H1 (cell line): Measurements from ENCODE around the gene ZNF879. TPM values are rescaled to one million over a fixed set of nuclear protein-coding genes. Genes with fewer than 3 reads are reported as not detected.

Source experiments
- CTCF ChIA-PET: fragments of 300-600 bp; sonication (Branson Sonifier 250); formaldehyde crosslinking; loops from one replicate; lab custom pipeline; 2021; ENCODE audit not compliant: partially characterized antibody; lab: Charles Lee
- POLR2A ChIA-PET: fragments of 300-600 bp; sonication (Branson Sonifier 250); formaldehyde crosslinking; loops from one replicate; lab custom pipeline; 2021; ENCODE audit warnings: inconsistent platforms; ENCODE audit not compliant: partially characterized antibody; lab: Charles Lee
- DNase-seq, 2 experiments: peaks; one replicate each; pipeline versions ENCODE4 v3.0.0 to v3.0.0-alpha.2; 2010 to 2022; ENCODE audit warnings: low spot score in 2 of 2, low read depth in 1 of 2, mixed read lengths in 1 of 2
- FAIRE-seq: peaks from 2 replicates; lab custom pipeline; 2011; peaks lifted over from hg19 to GRCh38; lab: Jason Lieb, UNC
- H2AFZ ChIP-seq: 2 replicates; pipeline ENCODE4 v1.8.1; 2012; ENCODE audit warnings: low read length, inconsistent platforms
- H2AK5ac ChIP-seq: 2 replicates; pipeline ENCODE4 v1.6.1; 2013; ENCODE audit warnings: low read depth, low read length
- H2BK120ac ChIP-seq: replicated peaks from 2 replicates; pipeline ENCODE3; 2013; ENCODE audit warnings: low read depth, low read length, inconsistent platforms
- H2BK12ac ChIP-seq: 2 replicates; pipeline ENCODE4 v1.6.1; 2013; ENCODE audit warnings: low read depth, low read length
- H2BK15ac ChIP-seq: 2 replicates; pipeline ENCODE4 v1.6.1; 2013; ENCODE audit warnings: low read length
- H2BK20ac ChIP-seq: 2 replicates; pipeline ENCODE4 v1.6.1; 2013; ENCODE audit warnings: low read length
- H2BK5ac ChIP-seq: 2 replicates; pipeline ENCODE4 v1.6.1; 2013; ENCODE audit warnings: low read depth, low read length
- H3K14ac ChIP-seq: 2 replicates; pipeline ENCODE4 v1.6.1; 2013; ENCODE audit warnings: inconsistent platforms; ENCODE audit not compliant: insufficient read length
- H3K18ac ChIP-seq: 2 replicates; pipeline ENCODE4 v1.6.1; 2013; ENCODE audit warnings: low read length; ENCODE audit errors: extremely low read depth
- H3K23ac ChIP-seq: 2 replicates; pipeline ENCODE4 v1.6.1; 2013; ENCODE audit warnings: inconsistent platforms; ENCODE audit not compliant: insufficient read length
- H3K23me2 ChIP-seq: 2 replicates; pipeline ENCODE4 v1.6.1; 2013; ENCODE audit warnings: low read depth, low read length
- H3K27ac ChIP-seq: 2 replicates; pipeline ENCODE4 v1.6.1; 2011; ENCODE audit warnings: low read depth, low read length, inconsistent platforms
- H3K27me3 ChIP-seq, 4 experiments: replicated peaks in 1 of 4; 1 replicate in 1 of 4; 2 replicates in 3 of 4; pipeline versions ENCODE4 v1.6.1 to v1.8.1; 2011 to 2013; ENCODE audit warnings: low read length in 3 of 4, mild to moderate bottlenecking in 3 of 4, inconsistent platforms in 2 of 4, mixed read lengths in 2 of 4, moderate library complexity in 1 of 4; ENCODE audit not compliant: control insufficient read depth in 3 of 4, insufficient read depth in 3 of 4; ENCODE audit errors: extremely low read depth in 1 of 4
- H3K36me3 ChIP-seq, 4 experiments: 2 replicates each; pipeline versions ENCODE4 v1.6.1 to v1.8.1; 2011 to 2013; ENCODE audit warnings: mild to moderate bottlenecking in 4 of 4, low read length in 3 of 4, moderate library complexity in 2 of 4, control low read depth in 1 of 4, inconsistent platforms in 1 of 4; ENCODE audit not compliant: insufficient read depth in 4 of 4, control insufficient read depth in 2 of 4
- H3K4ac ChIP-seq: replicated peaks from 2 replicates; pipeline ENCODE3; 2013; ENCODE audit warnings: low read length, low read depth, mixed read lengths, inconsistent platforms; ENCODE audit not compliant: insufficient read length
- H3K4me1 ChIP-seq, 4 experiments: replicated peaks in 1 of 4; 1 replicate in 1 of 4; 2 replicates in 3 of 4; pipeline versions ENCODE4 v1.6.1 to v1.8.1; 2011 to 2013; ENCODE audit warnings: low read length in 3 of 4, inconsistent platforms in 2 of 4, mixed read lengths in 1 of 4; ENCODE audit not compliant: insufficient read depth in 4 of 4, control insufficient read depth in 3 of 4
- H3K4me2 ChIP-seq, 2 experiments: 2 replicates each; pipeline versions ENCODE4 v1.6.1 to v1.8.1; 2011 to 2013; ENCODE audit warnings: low read depth in 2 of 2, low read length in 2 of 2, control low read depth in 1 of 2, inconsistent platforms in 1 of 2, mild to moderate bottlenecking in 1 of 2; ENCODE audit not compliant: insufficient read depth in 1 of 2
- H3K4me3 ChIP-seq, 4 experiments: fragments of 200-600, 300-600 bp in 1 of 4; sonication (generic), shearing (Covaris generic), sonication (Bioruptor Twin) in 1 of 4; 2 replicates each; pipeline versions ENCODE4 v1.5.1 to v1.8.1; 2011 to 2016; ENCODE audit warnings: low read length in 4 of 4, low read depth in 3 of 4, control low read depth in 2 of 4, inconsistent platforms in 2 of 4, mild to moderate bottlenecking in 2 of 4, mixed read lengths in 1 of 4, moderate library complexity in 1 of 4; ENCODE audit not compliant: insufficient read depth in 2 of 4; ENCODE audit errors: extremely low read depth in 1 of 4
- H3K56ac ChIP-seq: replicated peaks from 2 replicates; pipeline ENCODE3; 2013; ENCODE audit warnings: low read depth, mild to moderate bottlenecking, mixed read lengths, low read length, inconsistent platforms; ENCODE audit not compliant: insufficient read length
- H3K79me1 ChIP-seq: 2 replicates; pipeline ENCODE4 v1.6.1; 2013; ENCODE audit warnings: low read depth, low read length, control low read depth
- H3K79me2 ChIP-seq, 2 experiments: 2 replicates each; pipeline versions ENCODE4 v1.6.1 to v1.8.1; 2012 to 2013; ENCODE audit warnings: low read length in 2 of 2, mild to moderate bottlenecking in 2 of 2, inconsistent platforms in 1 of 2; ENCODE audit not compliant: insufficient read depth in 2 of 2, control insufficient read depth in 1 of 2
- H3K9ac ChIP-seq, 4 experiments: replicated peaks in 1 of 4; 1 replicate in 1 of 4; 2 replicates in 3 of 4; pipeline versions ENCODE4 v1.6.1 to v1.8.1; 2011 to 2013; ENCODE audit warnings: low read depth in 3 of 4, low read length in 3 of 4, control low read depth in 2 of 4, mild to moderate bottlenecking in 2 of 4, moderate library complexity in 2 of 4, inconsistent platforms in 1 of 4; ENCODE audit errors: extremely low read depth in 1 of 4
- H3K9me3 ChIP-seq, 2 experiments: 2 replicates each; pipeline versions ENCODE4 v1.6.1 to v1.8.1; 2012 to 2013; ENCODE audit warnings: mild to moderate bottlenecking in 2 of 2, moderate library complexity in 2 of 2, control low read depth in 1 of 2, inconsistent platforms in 1 of 2, low read depth in 1 of 2, low read length in 1 of 2, mixed read lengths in 1 of 2; ENCODE audit not compliant: insufficient read depth in 2 of 2
- H4K20me1 ChIP-seq, 2 experiments: replicated peaks in 1 of 2; 2 replicates each; pipeline versions ENCODE3 to v1.8.1; 2011 to 2013; ENCODE audit warnings: inconsistent platforms in 2 of 2, low read length in 2 of 2, mild to moderate bottlenecking in 1 of 2; ENCODE audit not compliant: insufficient read depth in 2 of 2, control insufficient read depth in 1 of 2
- H4K5ac ChIP-seq: 2 replicates; pipeline ENCODE4 v1.6.1; 2013; ENCODE audit warnings: low read length, low read depth, mixed read lengths, inconsistent platforms; ENCODE audit not compliant: insufficient read length
- H4K8ac ChIP-seq: 2 replicates; pipeline ENCODE4 v1.8.0; 2013; ENCODE audit warnings: mild to moderate bottlenecking, moderate library complexity, low read length, inconsistent platforms; ENCODE audit not compliant: insufficient read depth; ENCODE audit errors: extremely low read depth
- H4K91ac ChIP-seq: replicated peaks from 2 replicates; pipeline ENCODE3; 2013; ENCODE audit warnings: low read length, mixed read lengths, inconsistent platforms; ENCODE audit not compliant: insufficient read length
- ASH2L ChIP-seq: fragments of 200-600, 300-600 bp; sonication (generic); IDR thresholded peaks from one replicate; pipeline ENCODE4 v1.7.1; 2017; ENCODE audit warnings: low read length
- BRCA1 ChIP-seq: IDR thresholded peaks from 2 replicates; pipeline ENCODE4 v1.6.1; 2012; ENCODE audit warnings: low read depth, low read length, improper control_type of control experiment
- CTBP2 ChIP-seq: IDR thresholded peaks from 2 replicates; pipeline ENCODE4 v1.7.0; 2011; ENCODE audit warnings: borderline replicate concordance, mild to moderate bottlenecking, moderate library complexity, mixed read lengths, low read length; ENCODE audit not compliant: insufficient read depth, insufficient read length
- EGR1 ChIP-seq: IDR thresholded peaks from 2 replicates; pipeline ENCODE4 v1.6.1; 2011; ENCODE audit warnings: low read depth, low read length, borderline replicate concordance
- EP300 ChIP-seq, 2 experiments: IDR thresholded peaks; 1 replicate in 1 of 2; 2 replicates in 1 of 2; pipeline ENCODE4 v1.6.1; 2011 to 2012; ENCODE audit warnings: low read depth in 2 of 2, low read length in 2 of 2, mild to moderate bottlenecking in 2 of 2, borderline replicate concordance in 1 of 2, inconsistent platforms in 1 of 2, moderate library complexity in 1 of 2
- HDAC6 ChIP-seq: IDR thresholded peaks from one replicate; pipeline ENCODE4 v1.7.1; 2012; ENCODE audit warnings: low read depth, mild to moderate bottlenecking, inconsistent platforms, low read length, moderate library complexity
- RAD21 ChIP-seq, 2 experiments: IDR thresholded peaks in 1 of 2; conservative IDR thresholded peaks in 1 of 2; 2 replicates each; pipeline ENCODE4 v1.6.1; 2011; ENCODE audit warnings: low read depth in 2 of 2, low read length in 2 of 2, improper control_type of control experiment in 1 of 2, inconsistent platforms in 1 of 2, mild to moderate bottlenecking in 1 of 2, moderate library complexity in 1 of 2
- RFX5 ChIP-seq: IDR thresholded peaks from 2 replicates; pipeline ENCODE4 v1.6.1; 2011; ENCODE audit warnings: low read depth, low read length, improper control_type of control experiment, borderline replicate concordance
- RXRA ChIP-seq: IDR thresholded peaks from 2 replicates; pipeline ENCODE4 v1.6.1; 2011; ENCODE audit warnings: low read depth, mild to moderate bottlenecking, low read length, moderate library complexity; ENCODE audit not compliant: insufficient read depth
- SIX5 ChIP-seq: IDR thresholded peaks from 2 replicates; pipeline ENCODE4 v1.6.1; 2011; ENCODE audit warnings: mild to moderate bottlenecking, low read depth, low read length
- SUZ12 ChIP-seq: fragments of 200-600 bp; sonication (generic); IDR thresholded peaks from 2 replicates; pipeline ENCODE4 v1.6.1; 2012; ENCODE audit warnings: mild to moderate bottlenecking, inconsistent platforms, low read length, moderate library complexity, mixed read lengths
- ZNF274 ChIP-seq: IDR thresholded peaks from 2 replicates; pipeline ENCODE4 v1.7.0; 2012; ENCODE audit warnings: low read length, borderline replicate concordance; ENCODE audit errors: extremely low read depth
- WGBS, 2 experiments: shearing (Covaris generic) in 1 of 2; methylation state at CpG; one replicate each; pipeline versions ENCODE4 v1.1.6 to v1.1.7; 2013 to 2015; ENCODE audit warnings: low lambda C conversion rate in 2 of 2, mixed read lengths in 2 of 2, inconsistent platforms in 1 of 2, low coverage in 1 of 2, missing lambda C conversion rate in 1 of 2; ENCODE audit not compliant: insufficient replicate concordance in 2 of 2, insufficient coverage in 1 of 2, insufficient read length in 1 of 2; ENCODE audit errors: extremely low coverage in 1 of 2, missing lambda C conversion rate in 1 of 2; 5-methylcytosine and 5-hydroxymethylcytosine counted together
- polyA plus RNA-seq, 7 experiments: library from polyadenylated mRNA; depleted of rRNA in 3 of 7; stranded (reverse) in 5 of 7; unstranded in 2 of 7; fragments of >200 nt in 5 of 7; fragments of 200-250 nt in 2 of 7; gene quantifications; 1 replicate in 5 of 7; 2 replicates in 1 of 7; 4 replicates in 1 of 7; pipeline versions ENCODE4 v1.2.1 to v1.2.3, GENCODE V29; 2011 to 2013; ENCODE audit warnings: missing spikeins in 2 of 7, mixed read lengths in 2 of 7
- total RNA-seq: library from RNA; stranded (reverse); fragmentation: NEBNext Ultra II Directional; extraction: Animal tissue kit (Norgen Biotek cat#: 25700); gene quantifications from 2 replicates; pipeline ENCODE4 v1.2.1, GENCODE V29; 2021
- TF ChIP-seq, protein P1 (sequence below): IDR thresholded peaks from 2 replicates; pipeline ENCODE4 v1.6.1; 2011; ENCODE audit warnings: low read depth, mild to moderate bottlenecking, low read length; ENCODE audit not compliant: insufficient read depth

Gene ZNF879
- total and polyA plus RNA-seq, 2 of the 8 experiments (the other 6 are each of a cell fraction or from before 2014, with no cell fraction given) = 2.2 to 3.1 TPM

DNA sequence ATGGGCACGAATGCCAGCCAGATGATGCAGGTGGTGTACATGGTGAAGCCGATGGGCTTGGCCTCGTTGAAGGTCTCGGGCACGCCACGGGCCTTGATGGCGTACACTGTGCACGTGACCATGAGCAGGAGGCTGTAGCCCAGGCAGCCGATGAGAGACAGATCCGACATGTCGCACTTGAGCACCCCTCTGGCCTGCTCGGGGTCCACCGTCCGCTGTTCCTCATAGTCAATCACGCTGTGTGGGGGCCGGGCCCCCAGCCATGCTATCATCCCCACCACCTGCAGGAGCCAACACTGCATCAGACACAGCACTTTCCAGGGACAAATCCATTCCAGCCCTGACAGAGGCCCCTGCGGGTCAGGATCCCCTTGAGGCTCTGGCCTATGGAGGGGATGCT lies 40.7 kb upstream of the ZNF879 start:
- Histone ChIP-seq H2BK12ac (no peak overlapping the region), H3K56ac (no peak overlapping the region), H3K36me3 (no peaks in the 10 kb centered on the region), H3K79me1 (no peaks in the 10 kb centered on the region), H2BK20ac (no peak overlapping the region), H3K18ac (no peak overlapping the region), H3K27me3 (no peaks in the 10 kb centered on the region), H2BK5ac (no peak overlapping the region), H3K9ac (no peak overlapping the region), H3K4me2 (no peak overlapping the region), H2AK5ac (no peak overlapping the region), H4K20me1 (no peaks in the 10 kb centered on the region), H3K23me2 (no peaks in the 10 kb centered on the region), H3K79me2 (no peaks in the 10 kb centered on the region), H2BK120ac (no peak overlapping the region), H3K23ac (no peak overlapping the region), H3K9me3 (peaks cover 75 to 89% of the 10 kb centered on the region in 2 experiments), H4K5ac (no peak overlapping the region), H3K4me1 (no peaks in the 10 kb centered on the region), H4K91ac (no peak overlapping the region), H3K4me3 (no peak overlapping the region), H3K27ac (no peak overlapping the region), H4K8ac (no peak overlapping the region), H3K14ac (no peak overlapping the region)
- ChIA-PET POLR2A (no interaction called here), CTCF (no interaction called here)
- DNase-seq (no peak), FAIRE-seq (no peak)
- no peak for TF ChIP-seq RAD21 (IDR thresholded peaks at IDR 0.05 in 1 of 2, conservative IDR thresholded peaks at IDR 0.05 in 1 of 2; ENCODE audit: low read depth in 2 of 2, low read length in 2 of 2)
- TF ChIP-seq ZNF274 = no peak
- TF ChIP-seq BRCA1 = no peak
- TF ChIP-seq RXRA = no peak
- TF ChIP-seq HDAC6 = no peak
- TF ChIP-seq CTBP2 = no peak
- TF ChIP-seq, protein P1, sequence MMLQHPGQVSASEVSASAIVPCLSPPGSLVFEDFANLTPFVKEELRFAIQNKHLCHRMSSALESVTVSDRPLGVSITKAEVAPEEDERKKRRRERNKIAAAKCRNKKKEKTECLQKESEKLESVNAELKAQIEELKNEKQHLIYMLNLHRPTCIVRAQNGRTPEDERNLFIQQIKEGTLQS = no peak
- TF ChIP-seq ASH2L = no peak
- TF ChIP-seq SIX5 = no peak
- TF ChIP-seq EGR1 = no peak
- TF ChIP-seq EP300 (IDR thresholded peaks at IDR 0.05; ENCODE audit: borderline replicate concordance in 1 of 2, low read depth in 2 of 2, low read length in 2 of 2) = no peak
- no peak for TF ChIP-seq RFX5
- no peak for TF ChIP-seq SUZ12
- TF ChIP-seq, all 59 proteins: peak for 0
- Histone ChIP-seq H2AFZ (no peak overlapping the region), H2BK15ac (no peak overlapping the region), H3K4ac (no peak overlapping the region)
- WGBS, 2 experiments = 77% methylated on average over 14 of the region's 17 CpGs; no CpG with 5 or more reads in 1 of the 2 experiments
